ENCODE data around the gene KDM4C.

Gene KDM4C

GRCh38 chr9:6819529-6819928 lies 61.8 kb downstream of the KDM4C start:
- Histone ChIP-seq H3K27me3 (ENCODE audit: control insufficient read depth, insufficient read depth, low read length) (no peaks in the 10 kb centered on the region), H3K27ac (ENCODE audit: low read depth, low read length) (no peak overlapping the region), H3K4me1 (ENCODE audit: control insufficient read depth, insufficient read depth, low read length) (no peaks in the 10 kb centered on the region), H3K9ac (ENCODE audit: low read length) (no peak overlapping the region), H3K36me3 (ENCODE audit: control insufficient read depth, insufficient read depth, low read length) (peaks cover 6% of the 10 kb centered on the region), H3K4me3 (ENCODE audit: low read length) (no peak overlapping the region)

GRCh38 chr9:6822696-6823095 lies 64.9 kb downstream of the KDM4C start:
- H3K27me3 ChIP-seq (ENCODE audit: control insufficient read depth, insufficient read depth, low read length): no peaks in the 10 kb centered on the region
- H3K4me1 ChIP-seq (ENCODE audit: control insufficient read depth, insufficient read depth, low read length): no peaks in the 10 kb centered on the region

GRCh38 chr9:6827439-6828145 lies 69.8 kb downstream of the KDM4C start:
- Histone ChIP-seq H3K4me1 (ENCODE audit: control insufficient read depth, insufficient read depth, low read length) (no peaks in the 10 kb centered on the region), H3K27ac (ENCODE audit: low read depth, low read length) (no peak overlapping the region), H3K36me3 (ENCODE audit: control insufficient read depth, insufficient read depth, low read length) (peaks cover 7% of the 10 kb centered on the region), H3K27me3 (ENCODE audit: control insufficient read depth, insufficient read depth, low read length) (no peaks in the 10 kb centered on the region), H3K4me3 (ENCODE audit: low read length) (no peak overlapping the region), H3K9ac (ENCODE audit: low read length) (no peak overlapping the region)

More at GRCh38 chr9:6822696-6823095, 64.9 kb downstream of the KDM4C start:
- Histone ChIP-seq H3K36me3 (ENCODE audit: control insufficient read depth, insufficient read depth, low read length) (peaks cover 3% of the 10 kb centered on the region), H3K27ac (ENCODE audit: low read depth, low read length) (no peak overlapping the region), H3K4me3 (ENCODE audit: low read length) (no peak overlapping the region), H3K9ac (ENCODE audit: low read length) (no peak overlapping the region)

- Histone ChIP-seq H3K36me3 (ENCODE audit: control insufficient read depth, insufficient read depth, low read length) (peaks cover 3% of the 10 kb centered on the region), H3K27me3 (ENCODE audit: control insufficient read depth, insufficient read depth, low read length) (no peaks in the 10 kb centered on the region), H3K4me3 (ENCODE audit: low read length) (no peak overlapping the region), H3K27ac (ENCODE audit: low read depth, low read length) (no peak overlapping the region), H3K9ac (ENCODE audit: low read length) (no peak overlapping the region), H3K4me1 (ENCODE audit: control insufficient read depth, insufficient read depth, low read length) (no peaks in the 10 kb centered on the region)
These were observed 71.3 kb downstream of the KDM4C start for GRCh38 chr9:6829027-6829426.

- H3K4me3 ChIP-seq (ENCODE audit: low read length): no peak overlapping the region
- H3K4me1 ChIP-seq (ENCODE audit: control insufficient read depth, insufficient read depth, low read length): no peaks in the 10 kb centered on the region
- no peaks in the 10 kb centered on the region for H3K27me3 ChIP-seq (ENCODE audit: control insufficient read depth, insufficient read depth, low read length)
- no peak overlapping the region for H3K27ac ChIP-seq (ENCODE audit: low read depth, low read length)
- H3K9ac ChIP-seq (ENCODE audit: low read length): no peak overlapping the region
- peaks cover 4% of the 10 kb centered on the region for H3K36me3 ChIP-seq (ENCODE audit: control insufficient read depth, insufficient read depth, low read length)
These were observed 71.8 kb downstream of the KDM4C start for GRCh38 chr9:6829536-6829935.

- no peak overlapping the region for H3K27ac ChIP-seq (ENCODE audit: low read depth, low read length)
These were observed 75.9 kb downstream of the KDM4C start for GRCh38 chr9:6833518-6834192.

GRCh38 chr9:6834306-6834705 lies 76.5 kb downstream of the KDM4C start:
- Histone ChIP-seq H3K9ac (ENCODE audit: low read length) (no peak overlapping the region), H3K27ac (ENCODE audit: low read depth, low read length) (no peak overlapping the region), H3K27me3 (ENCODE audit: control insufficient read depth, insufficient read depth, low read length) (no peaks in the 10 kb centered on the region), H3K4me1 (ENCODE audit: control insufficient read depth, insufficient read depth, low read length) (no peaks in the 10 kb centered on the region), H3K36me3 (ENCODE audit: control insufficient read depth, insufficient read depth, low read length) (peaks cover 11% of the 10 kb centered on the region), H3K4me3 (ENCODE audit: low read length) (no peak overlapping the region)

More at GRCh38 chr9:6833518-6834192, 75.9 kb downstream of the KDM4C start:
- Histone ChIP-seq H3K27me3 (ENCODE audit: control insufficient read depth, insufficient read depth, low read length) (no peaks in the 10 kb centered on the region), H3K4me3 (ENCODE audit: low read length) (no peak overlapping the region), H3K9ac (ENCODE audit: low read length) (no peak overlapping the region), H3K4me1 (ENCODE audit: control insufficient read depth, insufficient read depth, low read length) (no peaks in the 10 kb centered on the region), H3K36me3 (ENCODE audit: control insufficient read depth, insufficient read depth, low read length) (peaks cover 11% of the 10 kb centered on the region)

GRCh38 chr9:6838158-6838557 lies 80.4 kb downstream of the KDM4C start:
- Histone ChIP-seq H3K9ac (ENCODE audit: low read length) (no peak overlapping the region), H3K4me1 (ENCODE audit: control insufficient read depth, insufficient read depth, low read length) (no peaks in the 10 kb centered on the region), H3K27me3 (ENCODE audit: control insufficient read depth, insufficient read depth, low read length) (no peaks in the 10 kb centered on the region), H3K27ac (ENCODE audit: low read depth, low read length) (no peak overlapping the region), H3K4me3 (ENCODE audit: low read length) (no peak overlapping the region), H3K36me3 (ENCODE audit: control insufficient read depth, insufficient read depth, low read length) (peaks cover 7% of the 10 kb centered on the region)

- Histone ChIP-seq H3K27ac (ENCODE audit: low read depth, low read length) (no peak overlapping the region), H3K36me3 (ENCODE audit: control insufficient read depth, insufficient read depth, low read length) (no peaks in the 10 kb centered on the region), H3K9ac (ENCODE audit: low read length) (no peak overlapping the region), H3K4me3 (ENCODE audit: low read length) (no peak overlapping the region), H3K27me3 (ENCODE audit: control insufficient read depth, insufficient read depth, low read length) (no peaks in the 10 kb centered on the region), H3K4me1 (ENCODE audit: control insufficient read depth, insufficient read depth, low read length) (no peaks in the 10 kb centered on the region)
These were observed 84.8 kb downstream of the KDM4C start for GRCh38 chr9:6842584-6842947.

GRCh38 chr9:6843742-6844141 lies 86.0 kb downstream of the KDM4C start:
- Histone ChIP-seq H3K27ac (ENCODE audit: low read depth, low read length) (no peak overlapping the region), H3K4me3 (ENCODE audit: low read length) (no peak overlapping the region), H3K9ac (ENCODE audit: low read length) (no peak overlapping the region), H3K36me3 (ENCODE audit: control insufficient read depth, insufficient read depth, low read length) (no peaks in the 10 kb centered on the region), H3K27me3 (ENCODE audit: control insufficient read depth, insufficient read depth, low read length) (no peaks in the 10 kb centered on the region), H3K4me1 (ENCODE audit: control insufficient read depth, insufficient read depth, low read length) (no peaks in the 10 kb centered on the region)

- H3K36me3 ChIP-seq (ENCODE audit: control insufficient read depth, insufficient read depth, low read length): no peaks in the 10 kb centered on the region
- H3K4me3 ChIP-seq (ENCODE audit: low read length): no peak overlapping the region
- no peak overlapping the region for H3K9ac ChIP-seq (ENCODE audit: low read length)
- H3K4me1 ChIP-seq (ENCODE audit: control insufficient read depth, insufficient read depth, low read length): no peaks in the 10 kb centered on the region
- no peak overlapping the region for H3K27ac ChIP-seq (ENCODE audit: low read depth, low read length)
- H3K27me3 ChIP-seq (ENCODE audit: control insufficient read depth, insufficient read depth, low read length): no peaks in the 10 kb centered on the region
These were observed 86.5 kb downstream of the KDM4C start for GRCh38 chr9:6844267-6844666.

GRCh38 chr9:6845128-6845826 lies 87.5 kb downstream of the KDM4C start:
- Histone ChIP-seq H3K4me1 (ENCODE audit: control insufficient read depth, insufficient read depth, low read length) (no peaks in the 10 kb centered on the region), H3K4me3 (ENCODE audit: low read length) (no peak overlapping the region), H3K36me3 (ENCODE audit: control insufficient read depth, insufficient read depth, low read length) (no peaks in the 10 kb centered on the region), H3K27ac (ENCODE audit: low read depth, low read length) (no peak overlapping the region), H3K27me3 (ENCODE audit: control insufficient read depth, insufficient read depth, low read length) (no peaks in the 10 kb centered on the region), H3K9ac (ENCODE audit: low read length) (no peak overlapping the region)

Data from rectal smooth muscle tissue (tissue), 1 donor.